Pancreas (tissue), 10 donors: ENCODE measurements around the gene CAMK2G. TPM values are rescaled to one million over a fixed set of nuclear protein-coding genes. Genes with fewer than 3 reads are reported as not detected.

Source experiments
- ATAC-seq, 4 donors: fragments of 200-7000 bp; cut with Tn5 transposase; one replicate each; pipeline versions ENCODE4 v1.8.0 to v1.9.1; 2020; ENCODE audit warnings: mild to moderate bottlenecking in 4 of 4, moderate library complexity in 4 of 4
- DNase-seq, 6 donors: peaks; one replicate each; pipeline ENCODE4 v3.0.0-alpha.2; 2020
- FAIRE-seq: peaks from 2 replicates; lab custom pipeline; 2012; peaks lifted over from hg19 to GRCh38; lab: Jason Lieb, UNC
- H3K27ac ChIP-seq, 4 donors: fragments of 200-600 bp; sonication (generic); 1 replicate in 3 of 4; 2 replicates in 1 of 4; pipeline versions ENCODE4 v1.5.0 to v1.8.0; 2020
- H3K27me3 ChIP-seq, 4 donors: fragments of 200-600 bp; one replicate each; pipeline ENCODE4 v1.8.0; 2021
- H3K36me3 ChIP-seq, 3 donors: fragments of 200-600 bp; sonication (generic) in 1 of 3; one replicate each; pipeline versions ENCODE4 v1.5.0 to v1.8.0; 2020 to 2021
- H3K4me1 ChIP-seq, 3 donors: fragments of 200-600 bp; one replicate each; pipeline ENCODE4 v1.8.0; 2021
- H3K4me3 ChIP-seq, 4 donors: fragments of 200-600 bp; sonication (generic) in 2 of 4; one replicate each; pipeline versions ENCODE4 v1.5.0 to v1.8.0; 2020 to 2021
- H3K9me3 ChIP-seq, 4 donors: fragments of 200-600 bp; one replicate each; pipeline ENCODE4 v1.8.0; 2021
- WGBS, 2 donors: extraction: QIAGEN DNeasy Blood & Tissue Kit; methylation state at CpG; one replicate each; pipeline ENCODE4 v1.1.7; 2013; 5-methylcytosine and 5-hydroxymethylcytosine counted together
- intact Hi-C, 3 donors: fragments of 100-400 bp; cut with DNase I; formaldehyde crosslinking; loops; one replicate each; pipeline versions ENCODE4 v1.11.1 to v1.14.2; 2022
- polyA plus RNA-seq, 2 donors: library from polyadenylated mRNA; stranded (reverse); fragments of 200-250 nt; gene quantifications; one replicate each; pipeline ENCODE4 v1.2.3, GENCODE V29; 2013
- total RNA-seq, 6 donors: library from RNA; stranded (reverse); fragmentation: NEBNext Ultra II Directional in 4 of 6; extraction: Animal tissue kit (Norgen Biotek cat#: 25700) in 4 of 6; gene quantifications; one replicate each; pipeline versions ENCODE4 v1.2.1 to v1.2.4, GENCODE V29; 2021 to 2023
- TF ChIP-seq, protein P1 (sequence below), 4 donors: fragments of 200-600 bp; sonication (generic) in 3 of 4; IDR thresholded peaks; one replicate each; pipeline versions ENCODE4 v1.5.0 to v1.8.0; 2021; ENCODE audit warnings: antibody characterized with exemption in 4 of 4
- donor health status: healthy with polysubstance abuse.
- donor health status: DM: no; HTN: no; CAD: no; lungs with moderate emphysema.
- donor health status: DM: no; HTN: no; CAD: no.
- donor health status: control.
- donor health status: control.
- donor health status: Bipolar disorder and iron deficiency.
- donor health status: DM: yes; HTN: yes; CAD: no.
- donor health status: DM: no; HTN: no; CAD: no.
- donor health status: DM: no; HTN: no; CAD: no.
- donor health status: DM: yes; HTN: yes; CAD: no.

CAMK2G gene
- total and polyA plus RNA-seq, 8 donors: 5.3 to 18.4 (median 8.3) TPM

DNA sequence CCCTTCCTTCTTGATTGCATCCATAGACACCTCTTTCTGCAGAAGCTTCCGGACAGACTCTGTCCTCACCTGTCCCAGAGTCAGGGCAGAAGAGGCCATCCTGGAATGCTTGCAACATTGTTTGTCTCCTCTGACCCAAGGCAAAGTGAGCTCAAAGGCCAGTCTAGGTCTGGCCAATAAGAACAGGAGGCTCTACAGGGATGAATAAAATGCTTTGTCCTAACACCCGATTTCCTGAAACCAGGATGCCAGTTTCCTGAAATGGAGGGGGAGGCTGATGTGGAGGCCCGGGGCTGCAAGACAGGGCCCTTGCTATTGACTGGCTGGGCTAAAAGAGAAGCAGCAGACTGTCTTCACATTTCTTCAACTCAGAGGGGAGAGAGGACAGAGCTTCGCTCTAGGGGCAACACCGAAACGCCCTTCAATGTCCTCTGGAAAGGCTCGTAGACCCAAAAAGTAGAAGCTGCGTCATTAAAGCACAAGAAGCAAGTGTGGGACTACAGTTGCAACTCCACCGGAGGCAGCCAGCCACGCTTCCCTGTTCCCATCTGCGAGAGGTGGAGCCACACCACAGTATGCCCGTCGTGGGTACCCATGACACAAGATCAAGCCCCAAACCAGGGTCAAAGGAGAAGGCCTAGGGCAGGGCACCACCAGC is 33.8 kb downstream of the CAMK2G start:
- no peak for DNase-seq
- no peak for ATAC-seq
- no peak for FAIRE-seq
- no peaks in the 10 kb centered on the region for H3K27me3 ChIP-seq
- H3K4me3 ChIP-seq: no peak overlapping the region
- H3K9me3 ChIP-seq: no peaks in the 10 kb centered on the region
- H3K4me1 ChIP-seq: no peaks in the 10 kb centered on the region
- H3K27ac ChIP-seq: no peak overlapping the region
- intact Hi-C loops: no loop called here
- peaks cover 0 to 13% (median 0%) of the 10 kb centered on the region in 3 donors for H3K36me3 ChIP-seq
- 90 to 96% methylated on average over 13 of the region's 13 CpGs for WGBS, 2 donors
- TF ChIP-seq, protein P1, sequence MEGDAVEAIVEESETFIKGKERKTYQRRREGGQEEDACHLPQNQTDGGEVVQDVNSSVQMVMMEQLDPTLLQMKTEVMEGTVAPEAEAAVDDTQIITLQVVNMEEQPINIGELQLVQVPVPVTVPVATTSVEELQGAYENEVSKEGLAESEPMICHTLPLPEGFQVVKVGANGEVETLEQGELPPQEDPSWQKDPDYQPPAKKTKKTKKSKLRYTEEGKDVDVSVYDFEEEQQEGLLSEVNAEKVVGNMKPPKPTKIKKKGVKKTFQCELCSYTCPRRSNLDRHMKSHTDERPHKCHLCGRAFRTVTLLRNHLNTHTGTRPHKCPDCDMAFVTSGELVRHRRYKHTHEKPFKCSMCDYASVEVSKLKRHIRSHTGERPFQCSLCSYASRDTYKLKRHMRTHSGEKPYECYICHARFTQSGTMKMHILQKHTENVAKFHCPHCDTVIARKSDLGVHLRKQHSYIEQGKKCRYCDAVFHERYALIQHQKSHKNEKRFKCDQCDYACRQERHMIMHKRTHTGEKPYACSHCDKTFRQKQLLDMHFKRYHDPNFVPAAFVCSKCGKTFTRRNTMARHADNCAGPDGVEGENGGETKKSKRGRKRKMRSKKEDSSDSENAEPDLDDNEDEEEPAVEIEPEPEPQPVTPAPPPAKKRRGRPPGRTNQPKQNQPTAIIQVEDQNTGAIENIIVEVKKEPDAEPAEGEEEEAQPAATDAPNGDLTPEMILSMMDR (IDR thresholded peaks at IDR 0.05): no peak

DNA sequence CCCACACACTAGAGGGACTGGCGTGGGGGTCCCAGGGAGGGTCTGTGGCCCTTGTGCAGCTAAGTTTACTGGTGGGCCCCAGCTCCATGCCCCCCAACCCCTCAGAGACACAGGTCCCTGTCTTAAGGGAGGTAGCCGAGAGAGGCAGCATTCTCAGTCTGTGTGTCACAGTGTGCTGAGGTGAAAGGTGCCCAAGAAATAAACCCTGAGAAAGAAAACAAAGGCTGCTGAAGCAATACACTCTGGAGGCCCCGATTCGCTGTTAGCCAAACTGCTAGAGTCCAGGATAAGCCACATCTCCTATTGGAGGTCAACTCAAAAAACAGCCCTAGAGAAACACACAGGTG is 34.3 kb downstream of the CAMK2G start:
- Histone ChIP-seq H3K9me3 (no peaks in the 10 kb centered on the region), H3K36me3 (peaks cover 0 to 13% (median 0%) of the 10 kb centered on the region in 3 donors), H3K27ac (no peak overlapping the region), H3K27me3 (no peaks in the 10 kb centered on the region), H3K4me3 (no peak overlapping the region), H3K4me1 (no peaks in the 10 kb centered on the region)
- DNase-seq: no peak
- FAIRE-seq: no peak
- WGBS, 2 donors: 92 to 96% methylated on average over 4 of the region's 4 CpGs
- ATAC-seq: no peak
- intact Hi-C loops: no loop called here
- TF ChIP-seq, protein P1 (IDR thresholded peaks at IDR 0.05): no peak

DNA sequence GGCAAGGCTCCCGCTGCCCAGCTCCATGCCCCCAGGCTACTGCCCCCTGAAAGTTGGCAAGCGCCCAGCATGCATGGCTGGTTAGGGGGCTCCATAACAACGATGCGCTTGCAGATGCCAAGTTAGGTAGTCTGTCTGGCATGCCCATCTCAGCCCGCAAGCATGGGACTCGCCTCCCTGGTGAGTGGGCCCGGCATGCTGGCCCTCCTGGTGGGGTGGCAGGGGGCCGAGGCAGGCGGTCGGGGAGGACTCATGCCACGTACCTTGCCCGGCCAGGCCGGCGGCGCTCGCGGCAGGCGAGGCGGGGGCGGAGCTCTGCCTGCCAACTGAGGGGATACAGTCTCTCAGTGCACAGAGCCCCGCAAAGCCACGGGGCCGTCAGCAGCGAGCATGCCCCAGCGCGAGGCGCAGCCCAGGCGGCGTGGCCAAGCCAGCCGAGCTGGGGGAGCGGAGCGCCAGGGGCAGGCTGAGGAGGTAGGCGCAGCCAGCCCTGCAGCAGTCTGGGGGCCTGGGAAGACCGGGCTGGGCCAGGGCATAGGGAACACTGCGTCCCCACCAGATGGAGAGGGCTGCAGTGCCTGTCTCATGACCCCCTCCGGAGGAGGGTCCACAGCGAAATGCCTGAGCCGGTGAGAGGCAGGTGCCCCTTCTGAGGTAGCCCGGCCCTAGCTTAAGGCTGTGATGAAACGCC is 34.9 kb downstream of the CAMK2G start:
- TF ChIP-seq, protein P1 (IDR thresholded peaks at IDR 0.05): no peak
- H3K9me3 ChIP-seq: no peaks in the 10 kb centered on the region
- no peak overlapping the region for H3K4me3 ChIP-seq
- H3K27ac ChIP-seq: no peak overlapping the region
- no peaks in the 10 kb centered on the region for H3K27me3 ChIP-seq
- peaks cover 0 to 13% (median 0%) of the 10 kb centered on the region in 3 donors for H3K36me3 ChIP-seq
- H3K4me1 ChIP-seq: no peaks in the 10 kb centered on the region
- DNase-seq (no peak), FAIRE-seq (no peak), ATAC-seq (no peak)
- intact Hi-C loops: no loop called here
- WGBS, 2 donors: 96 to 97% methylated on average over 40 of the region's 40 CpGs

DNA sequence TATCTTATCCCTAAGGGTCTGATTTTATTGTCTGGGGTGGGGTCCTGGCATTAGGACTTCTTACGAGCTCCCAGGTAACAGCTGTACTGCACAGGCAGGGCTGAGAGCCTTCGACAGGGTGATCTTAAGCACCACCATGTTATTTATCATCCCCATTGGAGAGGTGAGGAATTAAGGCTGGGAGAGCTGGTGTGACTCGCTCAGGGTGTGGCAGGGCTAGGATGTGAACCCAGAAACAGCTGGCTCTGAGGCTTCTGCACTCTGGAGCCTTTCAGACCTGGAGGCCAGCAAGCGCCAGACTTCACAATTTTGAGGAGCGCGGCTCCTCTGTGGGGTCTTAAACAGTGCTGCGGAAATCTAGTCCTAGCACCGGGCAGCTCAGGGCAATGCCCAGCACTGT is 35.5 kb downstream of the CAMK2G start:
- Histone ChIP-seq H3K27me3 (no peaks in the 10 kb centered on the region), H3K36me3 (peaks cover 0 to 13% (median 0%) of the 10 kb centered on the region in 3 donors), H3K9me3 (no peaks in the 10 kb centered on the region), H3K4me3 (no peak overlapping the region), H3K27ac (no peak overlapping the region), H3K4me1 (no peaks in the 10 kb centered on the region)
- TF ChIP-seq, protein P1 (IDR thresholded peaks at IDR 0.05): no peak
- DNase-seq (no peak), ATAC-seq (no peak), FAIRE-seq (no peak)
- intact Hi-C loops: no loop called here
- 94 to 95% methylated on average over 7 to 8 of the region's 8 CpGs for WGBS, 2 donors
